Neural cell (in vitro differentiated cells): ENCODE measurements around the gene CFHR4.

Experiments used
- CTCF ChIP-seq: fragments of 450-650 bp; IDR thresholded peaks from 2 replicates; pipeline ENCODE4 v1.5.1; 2014; ENCODE audit warnings: antibody characterized with exemption, mild to moderate bottlenecking, moderate library complexity; ENCODE audit not compliant: poor library complexity, severe bottlenecking
- EP300 ChIP-seq: fragments of 450-650 bp; conservative IDR thresholded peaks from 2 replicates; pipeline ENCODE4 v1.6.1; 2014; ENCODE audit warnings: antibody characterized with exemption, mild to moderate bottlenecking, moderate library complexity; ENCODE audit not compliant: poor library complexity, severe bottlenecking
- EZH2 ChIP-seq: fragments of 200-600, 300-800 bp; shearing (Covaris generic), sonication (generic); IDR thresholded peaks from 2 replicates; pipeline ENCODE4 v1.6.1; 2014; ENCODE audit warnings: antibody characterized with exemption, low read length, borderline replicate concordance, mild to moderate bottlenecking; ENCODE audit not compliant: insufficient read depth, poor library complexity, severe bottlenecking
- MXI1 ChIP-seq: fragments of 450-650 bp; conservative IDR thresholded peaks from 2 replicates; pipeline ENCODE4 v1.6.1; 2014; ENCODE audit warnings: antibody characterized with exemption, mild to moderate bottlenecking; ENCODE audit not compliant: poor library complexity, severe bottlenecking
- POLR2AphosphoS5 ChIP-seq: IDR thresholded peaks from 2 replicates; pipeline ENCODE4 v1.6.1; 2012
- RAD21 ChIP-seq: fragments of 450-650 bp; conservative IDR thresholded peaks from 2 replicates; pipeline ENCODE4 v1.6.1; 2014; ENCODE audit warnings: antibody characterized with exemption, mild to moderate bottlenecking, moderate library complexity
- REST ChIP-seq: IDR thresholded peaks from 2 replicates; pipeline ENCODE4 v1.6.1; 2012; ENCODE audit warnings: borderline replicate concordance
- SMC3 ChIP-seq: fragments of 450-650 bp; conservative IDR thresholded peaks from 2 replicates; pipeline ENCODE4 v1.6.1; 2014; ENCODE audit warnings: antibody characterized with exemption, mild to moderate bottlenecking, moderate library complexity; ENCODE audit not compliant: poor library complexity
- TAF1 ChIP-seq: IDR thresholded peaks from 2 replicates; pipeline ENCODE4 v1.6.1; 2012; ENCODE audit warnings: low read depth

- TF ChIP-seq CTCF: no peak
- TF ChIP-seq TAF1: no peak
- TF ChIP-seq EP300: no peak
- TF ChIP-seq SMC3: no peak
- no peak for TF ChIP-seq RAD21
- TF ChIP-seq EZH2: no peak
- no peak for TF ChIP-seq MXI1
- no peak for TF ChIP-seq REST
- TF ChIP-seq POLR2AphosphoS5: no peak
Observed at GRCh38 chr1:196897158-196897828, 9.4 kb downstream of the CFHR4 start.
